Neuronal stem cell (in vitro differentiated cells): ENCODE measurements around the gene CTDP1.
"Not testable (repeated sequence)": the region's sequence is repeated elsewhere in the genome, so short reads cannot be mapped to it uniquely, and the experiment has no call there.

Experiments
- DNase-seq: peaks from one replicate; pipeline ENCODE4 v3.0.0-alpha.2; 2013; ENCODE audit warnings: low spot score
- H2AFZ ChIP-seq: one replicate; pipeline ENCODE4 v1.6.1; 2013; ENCODE audit warnings: mild to moderate bottlenecking, low read length, inconsistent platforms
- H2AK5ac ChIP-seq: 2 replicates; pipeline ENCODE4 v1.6.1; 2013; ENCODE audit warnings: low read depth, mild to moderate bottlenecking, inconsistent platforms, low read length, moderate library complexity, mixed read lengths
- H2BK120ac ChIP-seq: 2 replicates; pipeline ENCODE4 v1.6.1; 2013; ENCODE audit warnings: low read depth, mild to moderate bottlenecking, inconsistent platforms, low read length, moderate library complexity, mixed read lengths
- H2BK12ac ChIP-seq: one replicate; pipeline ENCODE4 v1.6.1; 2013; ENCODE audit warnings: low read length, inconsistent platforms
- H2BK15ac ChIP-seq: 2 replicates; pipeline ENCODE4 v1.6.1; 2013; ENCODE audit warnings: mild to moderate bottlenecking, low read length, inconsistent platforms, mixed read lengths
- H2BK5ac ChIP-seq: one replicate; pipeline ENCODE4 v1.6.1; 2013; ENCODE audit warnings: inconsistent platforms, mild to moderate bottlenecking, low read length, moderate library complexity
- H3K14ac ChIP-seq: one replicate; pipeline ENCODE4 v1.6.1; 2013; ENCODE audit warnings: low read length, inconsistent platforms
- H3K18ac ChIP-seq: 2 replicates; pipeline ENCODE4 v1.6.1; 2013; ENCODE audit warnings: low read length, inconsistent platforms
- H3K23ac ChIP-seq: 2 replicates; pipeline ENCODE4 v1.6.1; 2013; ENCODE audit warnings: low read depth, mild to moderate bottlenecking, mixed read lengths, low read length, inconsistent platforms; ENCODE audit not compliant: poor library complexity
- H3K27ac ChIP-seq: replicated peaks from 3 replicates; pipeline ENCODE4 v1.5.1; 2013; ENCODE audit warnings: low read length, inconsistent platforms
- H3K27me3 ChIP-seq, 3 experiments: 2 replicates each; pipeline ENCODE4 v1.6.1; 2013; ENCODE audit warnings: low read length in 3 of 3, mild to moderate bottlenecking in 2 of 3, inconsistent platforms in 1 of 3, low read depth in 1 of 3, mixed read lengths in 1 of 3, moderate library complexity in 1 of 3; ENCODE audit not compliant: control insufficient read depth in 3 of 3, insufficient read depth in 3 of 3
- H3K36me3 ChIP-seq, 2 donors: replicated peaks in 1 of 2; 2 replicates each; pipeline ENCODE4 v1.6.1; 2013; ENCODE audit warnings: low read length in 2 of 2; ENCODE audit not compliant: control insufficient read depth in 2 of 2, insufficient read depth in 2 of 2
- H3K4ac ChIP-seq: 2 replicates; pipeline ENCODE4 v1.6.1; 2013; ENCODE audit warnings: inconsistent platforms, mild to moderate bottlenecking, low read length, moderate library complexity
- H3K4me1 ChIP-seq, 2 donors: 1 replicate in 1 of 2; 2 replicates in 1 of 2; pipeline ENCODE4 v1.6.1; 2013; ENCODE audit warnings: low read length in 2 of 2, low read depth in 1 of 2; ENCODE audit not compliant: control insufficient read depth in 2 of 2, insufficient read depth in 1 of 2
- H3K4me2 ChIP-seq: one replicate; pipeline ENCODE4 v1.6.1; 2013; ENCODE audit warnings: mild to moderate bottlenecking, low read length, inconsistent platforms; ENCODE audit not compliant: insufficient read depth, poor library complexity, severe bottlenecking
- H3K4me3 ChIP-seq, 2 donors: 2 replicates each; pipeline ENCODE4 v1.5.1; 2013; ENCODE audit warnings: low read length in 2 of 2, mild to moderate bottlenecking in 2 of 2, inconsistent platforms in 1 of 2, moderate library complexity in 1 of 2
- H3K79me1 ChIP-seq: one replicate; pipeline ENCODE4 v1.6.1; 2013; ENCODE audit warnings: low read depth, mild to moderate bottlenecking, inconsistent platforms, low read length, moderate library complexity
- H3K9ac ChIP-seq: one replicate; pipeline ENCODE4 v1.6.1; 2013; ENCODE audit warnings: mild to moderate bottlenecking, low read depth, low read length, inconsistent platforms; ENCODE audit not compliant: poor library complexity
- H3K9me3 ChIP-seq, 2 donors: replicated peaks in 1 of 2; 2 replicates each; pipeline versions ENCODE3 to v1.6.1; 2013; ENCODE audit warnings: low read length in 2 of 2, mild to moderate bottlenecking in 2 of 2, inconsistent platforms in 1 of 2, low read depth in 1 of 2, mixed read lengths in 1 of 2, moderate library complexity in 1 of 2; ENCODE audit not compliant: control insufficient read depth in 2 of 2, insufficient read depth in 1 of 2
- H4K8ac ChIP-seq: one replicate; pipeline ENCODE4 v1.6.1; 2013; ENCODE audit warnings: low read depth, mild to moderate bottlenecking, inconsistent platforms, low read length, moderate library complexity
- H4K91ac ChIP-seq: one replicate; pipeline ENCODE4 v1.6.1; 2013; ENCODE audit warnings: low read length, low read depth, mild to moderate bottlenecking, inconsistent platforms; ENCODE audit not compliant: poor library complexity
- WGBS, 2 donors: extraction: QIAGEN DNeasy Blood & Tissue Kit; methylation state at CpG; one replicate each; pipeline ENCODE4 v1.1.7; 2013; ENCODE audit warnings: missing lambda C conversion rate in 2 of 2, mixed read lengths in 1 of 2; ENCODE audit not compliant: insufficient read length in 2 of 2, insufficient replicate concordance in 1 of 2; ENCODE audit errors: extremely low coverage in 2 of 2; 5-methylcytosine and 5-hydroxymethylcytosine counted together

Gene CTDP1

DNA sequence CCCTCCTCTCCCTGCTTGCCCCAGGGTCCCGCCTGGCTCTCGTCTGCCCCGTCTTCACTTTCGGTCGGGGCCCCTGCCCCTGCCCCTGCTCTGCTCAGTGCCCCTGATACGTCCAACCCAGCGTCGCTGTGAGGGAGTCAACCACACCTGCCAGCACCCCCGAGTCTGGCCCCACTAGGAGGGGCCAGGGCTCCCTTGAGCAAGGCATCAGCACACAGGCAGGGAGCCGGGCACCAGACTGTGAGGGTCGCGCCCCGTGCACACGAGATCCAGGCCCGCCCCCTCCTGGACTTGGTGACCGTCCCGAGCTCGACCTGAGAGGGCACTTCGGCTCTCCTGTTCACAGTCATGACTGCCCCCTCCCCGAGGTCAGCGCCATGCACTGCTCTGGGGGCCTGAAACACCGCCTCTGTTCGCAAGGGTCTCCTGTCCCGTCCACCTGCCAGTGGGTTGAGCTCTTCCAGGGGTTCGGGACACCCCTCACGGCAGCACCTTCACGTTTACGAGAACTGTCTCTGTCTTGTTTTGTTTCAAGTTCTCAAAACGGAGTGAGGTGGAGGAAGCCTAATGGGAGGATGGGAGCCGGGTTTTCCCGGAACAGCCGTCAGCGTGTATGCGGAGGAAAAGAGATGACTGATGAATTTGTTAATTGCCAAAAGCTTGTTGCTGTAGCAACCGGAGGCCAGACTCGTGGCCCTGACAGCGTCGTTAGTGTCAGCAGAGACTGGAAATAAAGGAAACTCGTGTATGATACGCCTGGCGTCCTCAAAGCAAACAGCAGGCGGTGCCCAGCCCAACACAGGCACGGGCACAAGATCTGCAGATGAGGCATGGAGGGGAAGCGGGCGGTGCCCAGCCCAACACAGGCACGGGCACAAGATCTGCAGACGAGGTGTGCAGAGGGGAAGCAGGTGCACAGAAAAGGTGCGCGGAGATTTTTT lies 69.9 kb downstream of the CTDP1 start:
- WGBS, 2 donors, result no CpG with 5 or more reads among the region's 49 CpGs
- Histone ChIP-seq H3K14ac (peak overlapping the region; percentile 85), H2BK120ac (no peak overlapping the region), H3K36me3 (peaks cover 11 to 39% of the 10 kb centered on the region in 2 donors), H3K27ac (no peak overlapping the region), H2BK5ac (no peak overlapping the region), H3K18ac (no peak overlapping the region), H2BK15ac (no peak overlapping the region), H3K9ac (peak overlapping the region; percentile 63), H3K4me1 (no peaks in the 10 kb centered on the region), H4K91ac (no peak overlapping the region), H2AFZ (no peak overlapping the region), H2BK12ac (no peak overlapping the region), H2AK5ac (no peak overlapping the region), H3K4me2 (no peak overlapping the region), H4K8ac (no peak overlapping the region), H3K27me3 (no peaks in the 10 kb centered on the region), H3K23ac (no peak overlapping the region), H3K4me3 (no peak overlapping the region), H3K4ac (no peak overlapping the region), H3K9me3 (no peaks in the 10 kb centered on the region), H3K79me1 (peaks cover 1% of the 10 kb centered on the region)
- no peak for DNase-seq

DNA sequence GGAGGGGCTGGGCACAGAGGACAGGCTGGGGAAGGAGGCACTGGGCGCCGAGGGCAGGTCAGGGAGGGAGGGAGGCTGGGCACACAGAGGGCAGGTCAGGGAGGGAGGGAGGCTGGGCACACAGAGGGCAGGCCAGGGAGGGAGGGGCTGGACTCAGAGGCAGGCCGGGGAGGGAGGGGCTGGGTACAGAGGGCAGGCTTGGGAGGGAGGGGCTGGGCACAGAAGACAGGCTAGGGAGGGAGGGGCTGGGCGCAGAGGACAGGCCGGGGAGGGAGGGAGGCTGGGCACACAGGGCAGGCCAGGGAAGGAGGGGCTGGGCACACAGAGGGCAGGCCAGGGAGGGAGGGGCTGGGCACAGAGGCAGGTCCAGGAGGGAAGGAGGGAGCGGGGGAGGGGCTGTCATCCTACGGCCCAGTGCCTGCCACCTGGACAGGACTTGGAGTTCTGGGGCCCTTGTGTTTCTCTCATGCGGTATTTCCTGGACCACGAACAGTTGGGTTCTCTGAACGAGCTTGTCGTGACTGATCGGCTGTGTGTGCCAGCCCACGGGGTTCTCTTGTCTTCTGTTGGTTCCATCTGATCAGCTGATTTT lies 71.5 kb downstream of the CTDP1 start:
- Histone ChIP-seq H4K8ac (no peak overlapping the region), H3K18ac (no peak overlapping the region), H3K14ac (no peak overlapping the region), H4K91ac (no peak overlapping the region), H2AFZ (no peak overlapping the region), H2AK5ac (no peak overlapping the region), H2BK5ac (no peak overlapping the region), H3K4me1 (no peaks in the 10 kb centered on the region), H3K9me3 (no peaks in the 10 kb centered on the region), H2BK15ac (no peak overlapping the region), H3K27ac (no peak overlapping the region), H3K27me3 (no peaks in the 10 kb centered on the region), H3K9ac (no peak overlapping the region), H2BK12ac (no peak overlapping the region), H3K23ac (no peak overlapping the region), H3K4me2 (no peak overlapping the region), H3K79me1 (no peaks in the 10 kb centered on the region), H3K36me3 (peaks cover 19 to 50% of the 10 kb centered on the region in 2 donors), H3K4ac (no peak overlapping the region), H3K4me3 (no peak overlapping the region), H2BK120ac (no peak overlapping the region)
- DNase-seq, result no peak
- WGBS, 2 donors, result no CpG with 5 or more reads among the region's 13 CpGs

DNA sequence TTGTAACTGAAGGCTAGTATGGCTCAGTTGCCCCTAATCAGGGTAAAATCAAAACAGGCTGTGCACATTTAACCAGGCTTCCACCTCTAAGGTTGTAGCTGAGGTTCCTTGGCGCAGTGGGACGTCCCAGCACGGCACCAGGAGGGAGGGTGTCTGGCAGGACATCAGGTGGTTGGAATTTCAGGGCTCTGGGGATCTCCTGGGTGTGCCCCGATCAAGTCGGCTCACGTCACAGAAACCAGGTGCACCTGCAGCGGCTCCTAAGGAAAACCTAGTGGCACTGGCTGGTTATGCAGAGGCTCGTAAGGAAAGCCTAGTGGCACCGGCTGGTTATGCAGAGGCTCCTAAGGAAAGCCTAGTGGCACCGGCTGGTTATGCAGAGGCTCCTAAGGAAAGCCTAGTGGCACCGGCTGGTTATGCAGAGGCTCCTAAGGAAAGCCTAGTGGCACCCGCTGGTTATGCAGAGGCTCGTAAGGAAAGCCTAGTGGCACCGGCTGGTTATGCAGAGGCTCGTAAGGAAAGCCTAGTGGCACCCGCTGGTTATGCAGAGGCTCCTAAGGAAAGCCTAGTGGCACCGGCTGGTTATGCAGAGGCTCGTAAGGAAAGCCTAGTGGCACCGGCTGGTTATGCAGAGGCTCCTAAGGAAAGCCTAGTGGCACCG lies 72.4 kb downstream of the CTDP1 start:
- not testable (repeated sequence) for H3K4me3 ChIP-seq, H3K9ac ChIP-seq, H4K8ac ChIP-seq, H3K4me1 ChIP-seq, DNase-seq, H2BK5ac ChIP-seq, H3K23ac ChIP-seq, H3K18ac ChIP-seq, H2BK120ac ChIP-seq, H2BK15ac ChIP-seq, H3K27me3 ChIP-seq, H3K4me2 ChIP-seq, H2AK5ac ChIP-seq, H3K4ac ChIP-seq, H3K79me1 ChIP-seq, H3K14ac ChIP-seq, H3K27ac ChIP-seq, H2BK12ac ChIP-seq, H3K9me3 ChIP-seq, H4K91ac ChIP-seq, H2AFZ ChIP-seq
- no CpG with 5 or more reads among the region's 20 CpGs for WGBS, 2 donors
- peaks cover 19 to 44% of the 10 kb centered on the region in 2 donors for H3K36me3 ChIP-seq

- not testable (repeated sequence) for H2BK15ac ChIP-seq, H3K23ac ChIP-seq, H2BK120ac ChIP-seq, H3K27ac ChIP-seq, H4K91ac ChIP-seq, H2AK5ac ChIP-seq, H3K4ac ChIP-seq, H3K27me3 ChIP-seq, H3K4me2 ChIP-seq, DNase-seq, H3K9ac ChIP-seq, H4K8ac ChIP-seq, H2BK5ac ChIP-seq, H3K14ac ChIP-seq, H3K79me1 ChIP-seq, H3K9me3 ChIP-seq, H2AFZ ChIP-seq, H3K4me3 ChIP-seq, H2BK12ac ChIP-seq, H3K4me1 ChIP-seq, H3K18ac ChIP-seq
- peaks cover 16 to 36% of the 10 kb centered on the region in 2 donors for H3K36me3 ChIP-seq
- WGBS, 2 donors, result no CpG with 5 or more reads among the region's 8 CpGs
Observed at GRCh38 chr18:79752946-79753345, 73.3 kb downstream of the CTDP1 start.
